K562 (cell line): ENCODE measurements around the gene FZD10. TPM values are rescaled to one million over a fixed set of nuclear protein-coding genes. Genes with fewer than 3 reads are reported as not detected.

Experiments
- ATAC-seq: fragments of 200-7000 bp; cut with Tn5 transposase; 3 replicates; pipeline ENCODE4 v1.9.1; 2020; ENCODE audit warnings: moderate library complexity
- BruUV-seq: library from RNA; stranded (reverse); fragments of 400-500 nt; replicated peaks from 2 replicates; lab custom pipeline; 2021; lab: Mats Ljungman, UMichigan
- CTCF ChIA-PET: fragments of 300-600 bp; formaldehyde crosslinking; extraction: SDS; loops from one replicate; lab custom pipeline; 2021; ENCODE audit warnings: low intra/inter-chr PET ratio; lab: Yijun Ruan, JAX
- POLR2A ChIA-PET: fragments of 300-600, 350-650 bp; sonication (Branson Sonifier 250); formaldehyde crosslinking; extraction: SDS; loops from one replicate; lab custom pipeline; 2021; ENCODE audit warnings: antibody characterized with exemption, inconsistent platforms; lab: Yijun Ruan, JAX
- DNase-seq, 4 experiments: peaks; one replicate each; pipeline versions ENCODE4 v3.0.0 to v3.0.0-alpha.2; 2011 to 2018; ENCODE audit warnings: low spot score in 3 of 4, mixed read lengths in 3 of 4; ENCODE audit errors: extremely low read depth in 1 of 4
- FAIRE-seq: peaks from 2 replicates; lab custom pipeline; 2011; peaks lifted over from hg19 to GRCh38; lab: Jason Lieb, UNC
- H2AFZ ChIP-seq: 2 replicates; pipeline ENCODE4 v1.6.0; 2011; ENCODE audit warnings: low read depth, low read length, control low read depth, inconsistent platforms
- H3K27ac ChIP-seq: fragments of 200-600 bp; 3 replicates; pipeline ENCODE4 v1.8.0; 2011; ENCODE audit warnings: low read depth, mild to moderate bottlenecking, control low read depth, inconsistent platforms, low read length, moderate library complexity, mixed read lengths; ENCODE audit errors: extremely low read depth
- H3K27me3 ChIP-seq, 2 experiments: fragments of 300-600 bp in 1 of 2; 2 replicates in 1 of 2; 3 replicates in 1 of 2; pipeline versions ENCODE4 v1.6.0 to v1.8.0; 2011; ENCODE audit warnings: inconsistent platforms in 2 of 2, low read length in 2 of 2, mild to moderate bottlenecking in 1 of 2, mixed read lengths in 1 of 2, moderate library complexity in 1 of 2; ENCODE audit not compliant: control insufficient read depth in 2 of 2, insufficient read depth in 2 of 2
- H3K36me3 ChIP-seq: fragments of 300-600 bp; 3 replicates; pipeline ENCODE4 v1.8.0; 2011; ENCODE audit warnings: mild to moderate bottlenecking, low read length, inconsistent platforms; ENCODE audit not compliant: control insufficient read depth, insufficient read depth
- H3K4me1 ChIP-seq, 2 experiments: fragments of 200-600 bp in 1 of 2; replicated peaks in 1 of 2; 2 replicates in 1 of 2; 3 replicates in 1 of 2; pipeline versions ENCODE4 v1.5.1 to v1.8.0; 2011; ENCODE audit warnings: inconsistent platforms in 2 of 2, low read length in 2 of 2, mild to moderate bottlenecking in 1 of 2, mixed read lengths in 1 of 2, moderate library complexity in 1 of 2; ENCODE audit not compliant: control insufficient read depth in 2 of 2, insufficient read depth in 2 of 2
- H3K4me2 ChIP-seq: 2 replicates; pipeline ENCODE4 v1.6.1; 2011; ENCODE audit warnings: low read length, control low read depth, inconsistent platforms, mixed read lengths; ENCODE audit not compliant: insufficient read depth
- H3K4me3 ChIP-seq: fragments of 200-600 bp; sonication (generic), shearing (Covaris generic); 2 replicates; pipeline ENCODE4 v1.5.1; 2016; ENCODE audit warnings: control low read depth, inconsistent platforms
- H3K79me2 ChIP-seq: fragments of 200-600 bp; 3 replicates; pipeline ENCODE4 v1.8.0; 2011; ENCODE audit warnings: low read length, inconsistent platforms; ENCODE audit not compliant: control insufficient read depth, insufficient read depth
- H3K9ac ChIP-seq, 2 experiments: 2 replicates each; pipeline versions ENCODE4 v1.6.0 to v1.6.1; 2011; ENCODE audit warnings: low read depth in 2 of 2, low read length in 2 of 2, control low read depth in 1 of 2, inconsistent platforms in 1 of 2, mild to moderate bottlenecking in 1 of 2, mixed read lengths in 1 of 2; ENCODE audit not compliant: insufficient read depth in 1 of 2
- H3K9me1 ChIP-seq: one replicate; pipeline ENCODE4 v1.6.0; 2011; ENCODE audit warnings: inconsistent platforms, mild to moderate bottlenecking, low read length, moderate library complexity; ENCODE audit not compliant: control insufficient read depth, insufficient read depth
- H3K9me3 ChIP-seq: replicated peaks from 2 replicates; pipeline ENCODE4 v1.5.1; 2011; ENCODE audit warnings: low read depth, low read length, inconsistent platforms; ENCODE audit not compliant: control insufficient read depth, insufficient read depth
- H4K20me1 ChIP-seq: replicated peaks from 2 replicates; pipeline ENCODE4 v1.6.1; 2011; ENCODE audit warnings: low read length, inconsistent platforms, mixed read lengths; ENCODE audit not compliant: control insufficient read depth, insufficient read depth
- DMBX1 ChIP-seq: fragments of 250-450 bp; sonication (Bioruptor Pico); IDR thresholded peaks from 2 replicates; pipeline ENCODE4 v1.8.0; 2022; ENCODE audit warnings: inconsistent platforms, mild to moderate bottlenecking, moderate library complexity, borderline replicate concordance
- DPF2 ChIP-seq: fragments of 450-650 bp; IDR thresholded peaks from 2 replicates; pipeline ENCODE4 v1.6.1; 2016
- JUN ChIP-seq, 2 experiments: sonication (generic) in 1 of 2; formaldehyde crosslinking in 1 of 2; IDR thresholded peaks; 2 replicates each; pipeline versions ENCODE4 v1.6.1 to v1.8.0; 2012 to 2022; ENCODE audit warnings: borderline replicate concordance in 2 of 2, mild to moderate bottlenecking in 2 of 2, improper control_type of control experiment in 1 of 2, low read depth in 1 of 2, low read length in 1 of 2, missing genetic modification reagents in 1 of 2
- NFE2L1 ChIP-seq: fragments of 450-650 bp; IDR thresholded peaks from 2 replicates; pipeline ENCODE4 v1.6.1; 2016; ENCODE audit warnings: missing genetic modification characterization, low read depth, mild to moderate bottlenecking, missing compliant biosample characterization, moderate library complexity, borderline replicate concordance
- NFXL1 ChIP-seq: fragments of 450-650 bp; formaldehyde crosslinking; IDR thresholded peaks from 2 replicates; pipeline ENCODE4 v1.4.0; 2021; ENCODE audit warnings: mild to moderate bottlenecking
- TFAP4 ChIP-seq: sonication (generic); formaldehyde crosslinking; IDR thresholded peaks from 2 replicates; pipeline ENCODE4 v1.8.0; 2022; ENCODE audit warnings: missing genetic modification reagents, mild to moderate bottlenecking, moderate library complexity, borderline replicate concordance
- ZNF175 ChIP-seq: fragments of 200-800 bp; sonication (Bioruptor generic); IDR thresholded peaks from 2 replicates; pipeline ENCODE4 v1.6.1; 2016; ENCODE audit warnings: low read depth, mild to moderate bottlenecking, missing genetic modification characterization, missing compliant biosample characterization
- ZNF592 ChIP-seq: fragments of 450-650 bp; IDR thresholded peaks from 2 replicates; pipeline ENCODE4 v1.6.1; 2017; ENCODE audit warnings: antibody characterized with exemption, mild to moderate bottlenecking
- WGBS: fragments of 100-300 bp; shearing (Covaris generic); methylation state at CpG from one replicate; pipeline ENCODE4 v1.1.6; 2016; ENCODE audit warnings: low coverage, mixed read lengths; ENCODE audit not compliant: insufficient coverage; ENCODE audit errors: missing lambda C conversion rate; 5-methylcytosine and 5-hydroxymethylcytosine counted together
- in situ Hi-C: fragments of 300-500 bp; cut with MboI; formaldehyde crosslinking; loops from 4 replicates; pipeline ENCODE4 v1.15.0; 2018; ENCODE audit warnings: inconsistent platforms, mixed read lengths
- intact Hi-C: fragments of 100-400 bp; cut with micrococcal nuclease; formaldehyde crosslinking; loops from 2 replicates; pipeline ENCODE4 v1.14.2; 2022
- polyA plus RNA-seq, 8 experiments: library from polyadenylated mRNA; depleted of rRNA in 4 of 8; stranded (reverse) in 5 of 8; unstranded in 3 of 8; fragments of >200 nt; fragmentation: Nextera tagmentation in 2 of 8; fragmentation: Illumina TruSeq in 1 of 8; extraction: Ambion mirVana in 2 of 8; extraction: Trizol in 1 of 8; gene quantifications; 2 replicates each; pipeline versions ENCODE4 v1.2.1 to v1.2.3, GENCODE V29; 2011 to 2014; ENCODE audit warnings: inconsistent platforms in 1 of 8, missing spikeins in 1 of 8
- total RNA-seq, 7 experiments: library from RNA; depleted of rRNA in 6 of 7; stranded (reverse); fragments of >200 nt in 6 of 7; fragmentation: Illumina TruSeq in 2 of 7; extraction: Trizol in 2 of 7; gene quantifications; 2 replicates each; pipeline versions ENCODE4 v1.2.1 to v1.2.3, GENCODE V29; 2011 to 2021; ENCODE audit warnings: low replicate concordance in 1 of 7

FZD10 gene
- total and polyA plus RNA-seq, 9 of the 15 experiments (the other 6 are each of a cell fraction or from before 2014, with no cell fraction given): not detected

GRCh38 chr12:130196827-130197226 is 34.6 kb downstream of the FZD10 start (continued):
- TF ChIP-seq ZNF592 (no peak), DMBX1 (no peak), ZNF175 (CRISPR knock-in tag) (no peak)

- Histone ChIP-seq H2AFZ (no peak overlapping the region), H3K27ac (no peak overlapping the region), H3K79me2 (no peaks in the 10 kb centered on the region), H3K4me3 (no peak overlapping the region), H3K9ac (no peak overlapping the region)
- CTCF ChIA-PET: no interaction called here
- TF ChIP-seq TFAP4 (CRISPR knock-in tag): no peak
- no peak for TF ChIP-seq JUN (IDR thresholded peaks at IDR 0.05; ENCODE audit: borderline replicate concordance, low read depth, low read length)
- TF ChIP-seq JUN (CRISPR knock-in tag; IDR thresholded peaks at IDR 0.05; ENCODE audit: borderline replicate concordance): no peak
- no peak for TF ChIP-seq NFE2L1 (tag)
- no peak for TF ChIP-seq DPF2
- TF ChIP-seq NFXL1: no peak
- TF ChIP-seq, all 486 proteins: peak for 0
- intact Hi-C loops (no loop called here), in situ Hi-C loops (no loop called here)
- WGBS: 0% methylated on average over 18 of the region's 18 CpGs
- no peak overlapping the region for H3K4me2 ChIP-seq
- FAIRE-seq (no peak), ATAC-seq (no peak), DNase-seq (no peak)
- no peaks in the 10 kb centered on the region for H3K36me3 ChIP-seq
- H3K27me3 ChIP-seq: peaks cover 3 to 51% of the 10 kb centered on the region in 2 experiments; a peak in 4 of 5 replicates
- no peaks in the 10 kb centered on the region for H3K4me1 ChIP-seq
- no peaks in the 10 kb centered on the region for H4K20me1 ChIP-seq
- POLR2A ChIA-PET: no interaction called here
- BruUV-seq: no TSS peak
- H3K9me3 ChIP-seq: no peaks in the 10 kb centered on the region
- H3K9me1 ChIP-seq: no peaks in the 10 kb centered on the region
Observed at GRCh38 chr12:130198026-130198662, 35.9 kb downstream of the FZD10 start.
